Activated CD4-positive, CD25-positive, alpha-beta regulatory T cell treated with anti-CD3 and anti-CD28 coated beads, Interleukin-2, amount 50 U/mL, for 24 hours (primary cell): ENCODE data around the gene GADD45G.

Source experiments
- ATAC-seq, 2 donors: fragments of 150-1000 bp; cut with Tn5 transposase; one replicate each; pipeline ENCODE4 v1.10.0; 2021; ENCODE audit warnings: mild to moderate bottlenecking in 1 of 2, moderate library complexity in 1 of 2

GADD45G gene

GRCh38 chr9:89632192-89632733 is 27.5 kb downstream of the GADD45G start:
- ATAC-seq = no peak

GRCh38 chr9:89632736-89633135 is 27.9 kb downstream of the GADD45G start:
- ATAC-seq = no peak

- ATAC-seq = no peak
Observed at GRCh38 chr9:89633404-89633803, 28.6 kb downstream of the GADD45G start.

- no peak for ATAC-seq
Observed at GRCh38 chr9:89633920-89634319, 29.1 kb downstream of the GADD45G start.

GRCh38 chr9:89634995-89635742 is 30.4 kb downstream of the GADD45G start:
- ATAC-seq = no peak

- ATAC-seq = no peak
Observed at GRCh38 chr9:89635816-89636215, 31.0 kb downstream of the GADD45G start.

GRCh38 chr9:89637787-89638186 is 33.0 kb downstream of the GADD45G start:
- no peak for ATAC-seq

GRCh38 chr9:89638359-89638758 is 33.5 kb downstream of the GADD45G start:
- ATAC-seq = no peak

- no peak for ATAC-seq
Observed at GRCh38 chr9:89638893-89639292, 34.1 kb downstream of the GADD45G start.

GRCh38 chr9:89639367-89639795 is 34.6 kb downstream of the GADD45G start:
- ATAC-seq = no peak

- ATAC-seq = no peak
Observed at GRCh38 chr9:89639961-89640360, 35.1 kb downstream of the GADD45G start.

GRCh38 chr9:89640361-89640760 is 35.5 kb downstream of the GADD45G start:
- ATAC-seq = no peak

- no peak for ATAC-seq
Observed at GRCh38 chr9:89640801-89641200, 36.0 kb downstream of the GADD45G start.

- no peak for ATAC-seq
Observed at GRCh38 chr9:89641980-89642379, 37.2 kb downstream of the GADD45G start.

- peak in 1 of 2 donors; percentile 30 for ATAC-seq
Observed at GRCh38 chr9:89642789-89643188, 38.0 kb downstream of the GADD45G start.

- no peak for ATAC-seq
Observed at GRCh38 chr9:89646189-89646939, 41.6 kb downstream of the GADD45G start.

- no peak for ATAC-seq
Observed at GRCh38 chr9:89647366-89648128, 42.7 kb downstream of the GADD45G start.

- ATAC-seq = no peak
Observed at GRCh38 chr9:89648247-89649000, 43.6 kb downstream of the GADD45G start.

GRCh38 chr9:89649039-89649691 is 44.4 kb downstream of the GADD45G start:
- no peak for ATAC-seq

- ATAC-seq = no peak
Observed at GRCh38 chr9:89654025-89654662, 49.3 kb downstream of the GADD45G start.
